CD14-positive monocyte (primary cell): ENCODE measurements around the gene FSD2. TPM values are rescaled to one million over a fixed set of nuclear protein-coding genes. Genes with fewer than 3 reads are reported as not detected.

Experiments
- DNase-seq, 3 donors: peaks; one replicate each; pipeline ENCODE4 v3.0.0-alpha.2; 2011 to 2022
- H2AFZ ChIP-seq: 2 replicates; pipeline ENCODE4 v1.6.0; 2012; ENCODE audit warnings: mild to moderate bottlenecking, low read depth, low read length, inconsistent platforms; ENCODE audit not compliant: insufficient read depth, poor library complexity, severe bottlenecking
- H3K27ac ChIP-seq, 2 donors: 1 replicate in 1 of 2; 2 replicates in 1 of 2; pipeline ENCODE4 v1.5.1; 2012 to 2013; ENCODE audit warnings: low read length in 2 of 2, control low read depth in 1 of 2, inconsistent platforms in 1 of 2, low read depth in 1 of 2, mild to moderate bottlenecking in 1 of 2
- H3K27me3 ChIP-seq, 2 donors: one replicate each; pipeline versions ENCODE4 v1.6.0 to v1.6.1; 2011 to 2013; ENCODE audit warnings: low read length in 2 of 2; ENCODE audit not compliant: control insufficient read depth in 2 of 2, insufficient read depth in 2 of 2
- H3K36me3 ChIP-seq, 2 donors: replicated peaks in 1 of 2; 1 replicate in 1 of 2; 2 replicates in 1 of 2; pipeline versions ENCODE4 v1.5.1 to v1.6.1; 2012 to 2013; ENCODE audit warnings: low read length in 2 of 2, control low read depth in 1 of 2, inconsistent platforms in 1 of 2, mild to moderate bottlenecking in 1 of 2; ENCODE audit not compliant: insufficient read depth in 2 of 2, control insufficient read depth in 1 of 2
- H3K4me1 ChIP-seq, 2 donors: 1 replicate in 1 of 2; 2 replicates in 1 of 2; pipeline versions ENCODE4 v1.5.1 to v1.6.1; 2012 to 2013; ENCODE audit warnings: low read length in 2 of 2, control low read depth in 1 of 2, inconsistent platforms in 1 of 2, mild to moderate bottlenecking in 1 of 2, moderate library complexity in 1 of 2; ENCODE audit not compliant: insufficient read depth in 2 of 2, control insufficient read depth in 1 of 2
- H3K4me2 ChIP-seq: replicated peaks from 2 replicates; pipeline ENCODE3; 2012; ENCODE audit warnings: low read length, moderate library complexity, mild to moderate bottlenecking; ENCODE audit not compliant: poor library complexity, severe bottlenecking; ENCODE audit errors: extremely low read depth
- H3K4me3 ChIP-seq, 3 experiments: fragments of 200-600 bp in 1 of 3; sonication (generic) in 1 of 3; replicated peaks in 1 of 3; 1 replicate in 2 of 3; 2 replicates in 1 of 3; pipeline ENCODE4 v1.5.1; 2011 to 2013; ENCODE audit warnings: low read length in 3 of 3, mild to moderate bottlenecking in 3 of 3, control low read depth in 2 of 3, low read depth in 2 of 3, inconsistent platforms in 1 of 3, moderate library complexity in 1 of 3
- H3K79me2 ChIP-seq: 2 replicates; pipeline ENCODE4 v1.6.0; 2012; ENCODE audit warnings: mild to moderate bottlenecking, control low read depth, inconsistent platforms, low read length, moderate library complexity; ENCODE audit not compliant: insufficient read depth
- H3K9ac ChIP-seq: 2 replicates; pipeline ENCODE4 v1.6.0; 2017; ENCODE audit warnings: low read length, mild to moderate bottlenecking; ENCODE audit not compliant: insufficient read depth, poor library complexity, severe bottlenecking
- H3K9me3 ChIP-seq, 2 donors: replicated peaks in 1 of 2; 1 replicate in 1 of 2; 2 replicates in 1 of 2; pipeline versions ENCODE4 v1.5.1 to v1.6.1; 2012 to 2013; ENCODE audit warnings: low read length in 2 of 2, control low read depth in 1 of 2; ENCODE audit not compliant: control insufficient read depth in 1 of 2, insufficient read depth in 1 of 2
- H4K20me1 ChIP-seq: 2 replicates; pipeline ENCODE4 v1.6.0; 2012; ENCODE audit warnings: mild to moderate bottlenecking, low read length, control low read depth, moderate library complexity; ENCODE audit not compliant: insufficient read depth
- H3K27ac Mint-ChIP-seq, 7 donors: one replicate each; pipeline ENCODE4 v1.8.0; 2020; ENCODE audit warnings: mild to moderate bottlenecking in 7 of 7, mixed read lengths in 7 of 7, moderate library complexity in 6 of 7, inconsistent platforms in 2 of 7
- H3K27me3 Mint-ChIP-seq, 3 donors: one replicate each; pipeline ENCODE4 v1.8.0; 2021 to 2022; ENCODE audit warnings: low read depth in 3 of 3, mild to moderate bottlenecking in 3 of 3, mixed read lengths in 3 of 3, moderate library complexity in 3 of 3, inconsistent platforms in 1 of 3
- H3K36me3 Mint-ChIP-seq, 2 donors: one replicate each; pipeline ENCODE4 v1.8.0; 2020; ENCODE audit warnings: mixed read lengths in 2 of 2, inconsistent platforms in 1 of 2, mild to moderate bottlenecking in 1 of 2
- H3K4me1 Mint-ChIP-seq: one replicate; pipeline ENCODE4 v1.8.0; 2020; ENCODE audit warnings: mild to moderate bottlenecking, mixed read lengths
- H3K4me3 Mint-ChIP-seq, 2 donors: one replicate each; pipeline ENCODE4 v1.8.0; 2020; ENCODE audit warnings: mild to moderate bottlenecking in 2 of 2, mixed read lengths in 2 of 2, moderate library complexity in 1 of 2
- H3K9me3 Mint-ChIP-seq, 7 donors: one replicate each; pipeline ENCODE4 v1.8.0; 2020 to 2022; ENCODE audit warnings: mixed read lengths in 7 of 7, mild to moderate bottlenecking in 6 of 7, moderate library complexity in 6 of 7, inconsistent platforms in 2 of 7
- CTCF ChIP-seq: fragments of 200-600 bp; IDR thresholded peaks from one replicate; pipeline ENCODE4 v1.8.0; 2022; ENCODE audit warnings: antibody characterized with exemption, mild to moderate bottlenecking
- WGBS: methylation state at CpG from one replicate; pipeline ENCODE4 v1.1.5; 2013; ENCODE audit warnings: missing lambda C conversion rate; ENCODE audit not compliant: insufficient coverage; 5-methylcytosine and 5-hydroxymethylcytosine counted together
- intact Hi-C, 2 donors: fragments of 100-400 bp; cut with micrococcal nuclease; formaldehyde crosslinking; loops; one replicate each; pipeline versions ENCODE4 v1.15.0 to v1.15.1; 2023
- polyA plus RNA-seq, 3 donors: library from polyadenylated mRNA; depleted of rRNA in 1 of 3; unstranded in 2 of 3; stranded (reverse) in 1 of 3; fragments of 300-500 nt in 2 of 3; fragments of >200 nt in 1 of 3; fragmentation: Illumina TruSeq in 2 of 3; gene quantifications; 1 replicate in 2 of 3; 2 replicates in 1 of 3; pipeline ENCODE4 v1.2.3, GENCODE V29; 2012 to 2021

The FSD2 gene
- polyA plus RNA-seq, 3 donors, result 0.09 TPM; not detected in 2

GRCh38 chr15:82793737-82794136 is 12.1 kb downstream of the FSD2 start:
- no peaks in the 10 kb centered on the region for H3K4me1 Mint-ChIP-seq
- H3K9me3 ChIP-seq, result no peaks in the 10 kb centered on the region
- H3K4me1 ChIP-seq, result no peaks in the 10 kb centered on the region
- H3K27me3 ChIP-seq, result peaks cover 0 to 3% of the 10 kb centered on the region in 2 donors
- intact Hi-C loops, result no loop called here
- no peaks in the 10 kb centered on the region for H3K79me2 ChIP-seq
- no peak for DNase-seq
- H3K27ac Mint-ChIP-seq, result no peak overlapping the region
- no peak for TF ChIP-seq CTCF
- no peak overlapping the region for H2AFZ ChIP-seq
- H3K36me3 ChIP-seq, result no peaks in the 10 kb centered on the region
- H3K4me3 Mint-ChIP-seq, result no peak overlapping the region
- H3K27me3 Mint-ChIP-seq, result peaks cover 0 to 2% (median 1%) of the 10 kb centered on the region in 3 donors
- H3K4me3 ChIP-seq, result no peak overlapping the region
- H3K27ac ChIP-seq, result no peak overlapping the region
- no peaks in the 10 kb centered on the region for H3K36me3 Mint-ChIP-seq
- H3K4me2 ChIP-seq, result no peak overlapping the region
- H4K20me1 ChIP-seq, result no peaks in the 10 kb centered on the region
- H3K9me3 Mint-ChIP-seq, result peaks cover 2 to 9% (median 6%) of the 10 kb centered on the region in 7 donors
- no peak overlapping the region for H3K9ac ChIP-seq

GRCh38 chr15:82792068-82792467 is 13.8 kb downstream of the FSD2 start:
- H3K4me3 ChIP-seq, result no peak overlapping the region
- H3K4me1 Mint-ChIP-seq, result no peaks in the 10 kb centered on the region
- no peak overlapping the region for H3K27ac Mint-ChIP-seq
- H3K4me1 ChIP-seq, result no peaks in the 10 kb centered on the region
- no peak for TF ChIP-seq CTCF
- H3K27me3 Mint-ChIP-seq, result peaks cover 0 to 2% (median 1%) of the 10 kb centered on the region in 3 donors
- no peak overlapping the region for H2AFZ ChIP-seq
- no peaks in the 10 kb centered on the region for H4K20me1 ChIP-seq
- WGBS, result no CpG with 5 or more reads among the region's 1 CpG
- H3K36me3 ChIP-seq, result no peaks in the 10 kb centered on the region
- H3K27ac ChIP-seq, result no peak overlapping the region
- no peak overlapping the region for H3K9ac ChIP-seq
- DNase-seq, result no peak
- H3K9me3 ChIP-seq, result no peaks in the 10 kb centered on the region
- H3K9me3 Mint-ChIP-seq, result peaks cover 2 to 9% (median 6%) of the 10 kb centered on the region in 7 donors
- no peak overlapping the region for H3K4me2 ChIP-seq
- no peaks in the 10 kb centered on the region for H3K79me2 ChIP-seq
- no peaks in the 10 kb centered on the region for H3K36me3 Mint-ChIP-seq
- intact Hi-C loops, result no loop called here
- no peak overlapping the region for H3K4me3 Mint-ChIP-seq
- H3K27me3 ChIP-seq, result no peaks in the 10 kb centered on the region
